ENCODE measurements around the gene BRD9. TPM values are rescaled to one million over a fixed set of nuclear protein-coding genes. Genes with fewer than 3 reads are reported as not detected.

BRD9 gene
- polyA plus RNA-seq, 1 experiment, result 12.3 TPM

- no peak for DNase-seq (ENCODE audit: low read depth)
- Histone ChIP-seq H3K4me3 (ENCODE audit: low read depth, low read length) (no peak overlapping the region), H3K27me3 (ENCODE audit: control insufficient read depth, insufficient read depth, low read length) (no peaks in the 10 kb centered on the region), H3K36me3 (ENCODE audit: control insufficient read depth, insufficient read depth, low read length) (peaks cover 57% of the 10 kb centered on the region)
- ChIA-PET POLR2A (no interaction called here), CTCF (no interaction called here)
- no peak for TF ChIP-seq CTCF (IDR thresholded peaks at IDR 0.05; ENCODE audit: insufficient read depth, low read depth, low read length)
Observed at GRCh38 chr5:885127-885442, 7.5 kb downstream of the BRD9 start.

- DNase-seq (ENCODE audit: low read depth), result no peak
- POLR2A ChIA-PET, result no interaction called here
- TF ChIP-seq CTCF (IDR thresholded peaks at IDR 0.05; ENCODE audit: insufficient read depth, low read depth, low read length), result no peak
- no peaks in the 10 kb centered on the region for H3K27me3 ChIP-seq (ENCODE audit: control insufficient read depth, insufficient read depth, low read length)
- H3K4me3 ChIP-seq (ENCODE audit: low read depth, low read length), result no peak overlapping the region
- peaks cover 55% of the 10 kb centered on the region for H3K36me3 ChIP-seq (ENCODE audit: control insufficient read depth, insufficient read depth, low read length)
- CTCF ChIA-PET, result no interaction called here
Observed at GRCh38 chr5:884345-885126, 8.1 kb downstream of the BRD9 start.

GRCh38 chr5:883475-884181 lies 9.0 kb downstream of the BRD9 start:
- Histone ChIP-seq H3K36me3 (ENCODE audit: control insufficient read depth, insufficient read depth, low read length) (peaks cover 53% of the 10 kb centered on the region), H3K4me3 (ENCODE audit: low read depth, low read length) (no peak overlapping the region), H3K27me3 (ENCODE audit: control insufficient read depth, insufficient read depth, low read length) (no peaks in the 10 kb centered on the region)
- no peak for DNase-seq (ENCODE audit: low read depth)
- TF ChIP-seq CTCF (IDR thresholded peaks at IDR 0.05; ENCODE audit: insufficient read depth, low read depth, low read length), result no peak
- POLR2A ChIA-PET, result no interaction called here
- CTCF ChIA-PET, result no interaction called here

- Histone ChIP-seq H3K36me3 (ENCODE audit: control insufficient read depth, insufficient read depth, low read length) (peaks cover 52% of the 10 kb centered on the region), H3K27me3 (ENCODE audit: control insufficient read depth, insufficient read depth, low read length) (no peaks in the 10 kb centered on the region), H3K4me3 (ENCODE audit: low read depth, low read length) (no peak overlapping the region)
- CTCF ChIA-PET, result no interaction called here
- DNase-seq (ENCODE audit: low read depth), result no peak
- POLR2A ChIA-PET, result no interaction called here
- no peak for TF ChIP-seq CTCF (IDR thresholded peaks at IDR 0.05; ENCODE audit: insufficient read depth, low read depth, low read length)
Observed at GRCh38 chr5:882253-883183, 10.1 kb downstream of the BRD9 start.

- ChIA-PET POLR2A (no interaction called here), CTCF (no interaction called here)
- Histone ChIP-seq H3K4me3 (ENCODE audit: low read depth, low read length) (no peak overlapping the region), H3K27me3 (ENCODE audit: control insufficient read depth, insufficient read depth, low read length) (no peaks in the 10 kb centered on the region), H3K36me3 (ENCODE audit: control insufficient read depth, insufficient read depth, low read length) (peaks cover 53% of the 10 kb centered on the region)
- no peak for TF ChIP-seq CTCF (IDR thresholded peaks at IDR 0.05; ENCODE audit: insufficient read depth, low read depth, low read length)
- DNase-seq (ENCODE audit: low read depth), result no peak
Observed at GRCh38 chr5:881551-881935, 11.1 kb downstream of the BRD9 start.

Data from BJ (cell line).